Lung microvascular endothelial cell (primary cell): Measurements from ENCODE around the gene LYRM4. TPM values are rescaled to one million over a fixed set of nuclear protein-coding genes. Genes with fewer than 3 reads are reported as not detected.
"Not testable (repeated sequence)": the region's sequence is repeated elsewhere in the genome, so short reads cannot be mapped to it uniquely, and the experiment has no call there.

Experiments used
- DNase-seq, 2 donors: peaks; one replicate each; pipeline versions ENCODE4 v3.0.0 to v3.0.0-alpha.2; 2010; ENCODE audit warnings: low read depth in 2 of 2
- total RNA-seq: library from RNA; depleted of rRNA; stranded (reverse); fragments of >200 nt; gene quantifications from 2 replicates; pipeline ENCODE4 v1.2.1, GENCODE V29; 2014

Gene LYRM4
- total RNA-seq, 1 donor from 2014 or later = 14.7 TPM

DNA sequence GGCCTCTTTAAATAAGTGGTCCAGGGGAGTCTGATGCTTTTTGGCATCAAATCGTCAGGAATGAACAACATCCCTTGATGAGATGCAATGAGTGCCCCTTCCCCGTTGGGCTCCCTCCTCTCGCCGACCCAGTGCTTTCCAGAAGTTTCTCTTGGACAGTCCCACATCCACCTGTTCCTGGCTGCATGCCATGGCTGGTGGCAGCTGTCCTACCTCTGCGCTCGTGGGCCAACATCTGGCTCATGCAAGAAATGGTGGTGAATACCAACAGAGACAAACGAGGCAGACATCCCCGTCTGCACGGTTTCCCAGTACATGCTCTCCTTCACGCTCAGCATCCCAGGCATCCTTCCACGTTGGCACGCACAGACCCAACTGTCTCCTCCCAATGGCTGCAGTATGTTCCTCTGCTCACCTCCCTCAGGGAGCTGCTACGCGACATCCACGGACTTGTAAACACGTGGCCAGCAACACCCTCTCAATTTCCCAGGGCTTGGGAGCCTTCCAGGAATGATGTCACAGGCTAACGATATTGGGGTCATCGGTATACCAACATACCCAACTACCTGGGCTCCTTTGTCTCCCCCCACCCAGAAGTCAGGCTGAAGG is 138.1 kb downstream of the LYRM4 start:
- DNase-seq = no peak

- DNase-seq = no peak
Observed at GRCh38 chr6:5121956-5122355, 138.8 kb downstream of the LYRM4 start.

GRCh38 chr6:5121479-5121878 is 139.3 kb downstream of the LYRM4 start:
- DNase-seq = peak in 1 of 2 donors; percentile 34

DNA sequence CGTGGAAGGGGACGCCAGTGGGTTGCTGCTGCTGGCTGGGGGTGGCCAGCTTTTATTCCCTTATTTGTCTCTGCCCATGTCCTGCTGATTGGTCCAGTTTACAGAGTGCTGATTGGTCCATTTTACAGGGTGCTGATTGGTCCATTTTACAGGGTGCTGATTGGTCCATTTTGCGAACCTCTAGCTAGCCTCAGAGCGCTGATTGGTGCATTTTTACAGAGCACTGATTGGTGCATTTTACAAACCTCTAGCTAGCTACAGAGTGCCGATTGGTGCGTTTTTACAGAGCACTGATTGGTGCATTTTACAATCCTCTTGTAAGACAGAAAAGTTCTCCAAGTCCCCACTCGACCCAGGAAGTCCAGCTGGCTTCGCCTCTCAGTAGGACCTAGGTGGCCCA is 140.2 kb downstream of the LYRM4 start:
- DNase-seq = not testable (repeated sequence)

GRCh38 chr6:5120011-5120410 is 140.7 kb downstream of the LYRM4 start:
- DNase-seq = no peak

- DNase-seq = no peak
Observed at GRCh38 chr6:5119090-5119951, 141.4 kb downstream of the LYRM4 start.

DNA sequence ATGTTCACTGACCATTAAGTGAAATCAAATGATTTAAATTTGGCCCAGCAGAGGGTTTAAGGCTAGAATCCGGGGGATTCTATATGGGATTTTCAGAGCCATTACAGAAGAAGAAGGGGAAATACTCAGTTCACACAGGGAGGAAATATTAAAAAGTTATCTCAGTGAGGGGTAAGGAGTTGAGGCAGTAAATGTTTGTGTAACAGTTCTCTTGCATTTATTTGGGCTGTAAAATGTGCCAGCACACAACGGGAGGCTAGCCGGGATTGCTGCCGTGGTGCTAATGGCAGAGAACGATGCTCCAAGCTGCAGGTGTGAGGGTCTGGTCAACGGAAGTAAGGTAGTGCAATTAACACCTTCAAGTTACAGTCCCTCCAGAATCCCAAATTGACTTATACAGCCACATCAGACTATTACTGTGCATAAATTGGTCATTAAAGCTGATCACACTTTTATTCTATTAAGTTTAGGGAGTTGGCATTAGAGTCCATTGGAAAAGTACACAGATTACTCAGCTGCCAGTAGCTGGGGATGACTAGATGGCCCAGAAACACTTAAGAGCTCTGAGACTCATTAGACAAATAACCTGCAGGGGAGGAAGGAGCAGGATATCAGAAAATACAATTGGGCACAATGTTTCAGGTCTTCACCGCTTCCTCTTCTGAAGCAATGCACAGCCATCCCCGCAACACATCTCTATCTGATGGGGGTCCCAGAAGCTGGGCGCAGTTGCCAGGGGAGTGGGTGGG is 144.3 kb downstream of the LYRM4 start:
- no peak for DNase-seq

DNA sequence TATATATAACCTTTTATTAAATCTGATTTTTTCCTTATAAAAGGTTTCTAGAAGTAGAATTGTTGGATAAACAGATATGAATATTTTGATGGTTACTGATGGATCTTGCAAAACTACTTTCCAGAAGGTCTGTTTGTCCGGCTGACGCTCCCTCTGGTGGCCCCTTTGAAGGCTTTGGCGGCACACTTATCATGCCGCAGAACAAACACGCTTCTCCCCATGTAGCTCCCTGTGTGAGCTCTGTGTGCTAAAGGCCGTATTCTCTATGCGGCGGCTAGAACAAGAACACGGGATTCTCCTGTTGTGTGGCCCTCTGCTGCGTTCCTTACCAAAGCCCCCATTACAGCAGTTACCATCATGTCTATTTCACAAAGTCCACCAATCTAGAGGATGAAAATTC is 145.6 kb downstream of the LYRM4 start:
- peak in 1 of 2 donors; percentile 43 for DNase-seq

- DNase-seq = no peak
Observed at GRCh38 chr6:5113096-5113495, 147.7 kb downstream of the LYRM4 start.

- peak in 1 of 2 donors; percentile 66 for DNase-seq
Observed at GRCh38 chr6:5112066-5112799, 148.5 kb downstream of the LYRM4 start.

DNA sequence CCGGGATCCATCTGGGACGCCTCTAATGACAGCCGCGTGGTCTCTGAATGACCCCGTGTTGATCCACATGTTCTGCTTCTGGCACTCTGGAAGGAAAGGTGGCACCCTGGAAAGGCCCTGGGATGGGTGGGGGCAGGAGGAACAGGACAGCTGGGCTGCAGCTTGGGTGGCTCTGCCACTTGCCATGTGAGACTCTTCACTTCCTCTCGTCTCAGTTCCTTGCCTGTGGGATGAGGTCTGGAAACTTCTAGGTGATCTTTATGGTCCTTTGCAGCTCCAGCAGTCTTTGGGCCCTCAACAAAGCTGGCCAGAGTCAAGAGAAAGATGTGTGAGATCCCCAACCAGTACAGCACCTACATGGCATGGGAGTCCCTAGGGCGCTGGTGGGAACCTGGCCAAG is 149.1 kb downstream of the LYRM4 start:
- no peak for DNase-seq

- DNase-seq = no peak
Observed at GRCh38 chr6:5110246-5110645, 150.5 kb downstream of the LYRM4 start.

GRCh38 chr6:5109436-5109835 is 151.3 kb downstream of the LYRM4 start:
- DNase-seq = no peak

- DNase-seq = no peak
Observed at GRCh38 chr6:5108536-5109150, 152.1 kb downstream of the LYRM4 start.

- no peak for DNase-seq
Observed at GRCh38 chr6:5108068-5108467, 152.7 kb downstream of the LYRM4 start.

GRCh38 chr6:5107341-5107740 is 153.4 kb downstream of the LYRM4 start:
- DNase-seq = no peak

DNA sequence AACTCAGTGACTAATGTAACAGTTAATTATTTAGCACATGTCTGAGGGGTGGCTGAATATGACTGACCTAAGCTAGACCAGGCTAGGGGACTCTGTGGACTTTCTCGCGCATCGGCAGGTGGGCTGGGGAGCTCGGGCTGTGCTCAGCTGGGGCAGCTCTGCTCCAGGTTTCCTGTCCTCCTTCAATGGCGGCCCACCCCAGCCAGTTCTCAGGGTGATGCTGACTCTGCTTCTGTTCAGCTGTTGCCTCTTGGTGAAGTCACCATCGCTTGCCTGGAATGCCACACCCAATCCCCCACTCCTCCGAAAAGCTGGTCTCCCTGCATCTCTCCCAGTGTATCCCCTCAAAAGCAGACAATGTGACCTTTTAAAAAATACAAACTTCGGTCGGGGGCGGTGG is 155.6 kb downstream of the LYRM4 start:
- no peak for DNase-seq

GRCh38 chr6:5104667-5105066 is 156.1 kb downstream of the LYRM4 start:
- no peak for DNase-seq

- no peak for DNase-seq
Observed at GRCh38 chr6:5103250-5103649, 157.5 kb downstream of the LYRM4 start.

GRCh38 chr6:5102267-5102970 is 158.3 kb downstream of the LYRM4 start:
- DNase-seq = peak in 1 of 2 donors; percentile 19

GRCh38 chr6:5100806-5101205 is 159.9 kb downstream of the LYRM4 start:
- no peak for DNase-seq
